HG03354 (cell line): ENCODE results near the gene PARN.
"Not testable (repeated sequence)": the region's sequence is repeated elsewhere in the genome, so short reads cannot be mapped to it uniquely, and the experiment has no call there.

ENCODE experiments used
- ATAC-seq: cut with Tn5 transposase; IDR thresholded peaks from one replicate; pipeline ENCODE4 v1.9.1; 2021; ENCODE audit warnings: mild to moderate bottlenecking; ENCODE audit not compliant: unreplicated experiment, poor library complexity, severe bottlenecking

PARN gene

DNA sequence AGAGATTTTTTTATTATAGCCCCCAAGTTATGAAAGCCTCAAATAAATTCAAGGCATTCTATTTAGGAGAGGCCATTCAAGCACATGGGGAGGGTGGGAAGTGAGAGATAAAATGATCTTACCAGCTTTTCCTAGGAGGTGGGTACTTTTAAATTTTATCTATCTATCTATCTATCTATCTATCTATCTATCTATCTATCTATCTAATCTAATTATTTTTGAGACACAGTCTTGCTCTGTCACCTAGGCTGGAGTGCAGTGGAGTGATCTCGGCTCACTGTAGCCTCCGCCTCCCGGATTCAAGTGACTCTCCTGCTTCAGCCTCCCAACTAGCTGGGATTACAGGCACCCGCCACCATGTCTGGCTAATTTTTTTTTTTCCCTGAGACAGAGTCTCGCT, 182.3 kb downstream of the PARN start:
- no peak for ATAC-seq

DNA sequence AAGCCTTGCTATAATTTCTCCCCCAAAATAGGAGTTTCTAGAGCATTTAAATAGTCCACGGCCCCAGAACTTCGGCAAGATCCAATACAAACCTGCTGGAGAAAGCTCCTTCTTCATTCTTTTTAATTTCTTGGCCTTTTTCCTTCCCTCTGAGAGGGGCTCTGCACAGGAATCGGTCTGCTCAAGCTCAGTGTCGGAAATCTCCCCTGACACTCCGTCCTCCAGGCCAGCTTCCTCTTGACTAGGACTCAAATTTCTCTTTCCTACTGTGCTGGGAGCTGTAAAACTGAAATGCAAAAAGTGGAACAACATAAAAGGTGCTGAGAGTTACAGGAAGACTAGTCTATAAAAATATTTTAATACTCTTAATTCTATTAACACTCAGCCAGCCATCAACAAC, 183.3 kb downstream of the PARN start:
- no peak for ATAC-seq

DNA sequence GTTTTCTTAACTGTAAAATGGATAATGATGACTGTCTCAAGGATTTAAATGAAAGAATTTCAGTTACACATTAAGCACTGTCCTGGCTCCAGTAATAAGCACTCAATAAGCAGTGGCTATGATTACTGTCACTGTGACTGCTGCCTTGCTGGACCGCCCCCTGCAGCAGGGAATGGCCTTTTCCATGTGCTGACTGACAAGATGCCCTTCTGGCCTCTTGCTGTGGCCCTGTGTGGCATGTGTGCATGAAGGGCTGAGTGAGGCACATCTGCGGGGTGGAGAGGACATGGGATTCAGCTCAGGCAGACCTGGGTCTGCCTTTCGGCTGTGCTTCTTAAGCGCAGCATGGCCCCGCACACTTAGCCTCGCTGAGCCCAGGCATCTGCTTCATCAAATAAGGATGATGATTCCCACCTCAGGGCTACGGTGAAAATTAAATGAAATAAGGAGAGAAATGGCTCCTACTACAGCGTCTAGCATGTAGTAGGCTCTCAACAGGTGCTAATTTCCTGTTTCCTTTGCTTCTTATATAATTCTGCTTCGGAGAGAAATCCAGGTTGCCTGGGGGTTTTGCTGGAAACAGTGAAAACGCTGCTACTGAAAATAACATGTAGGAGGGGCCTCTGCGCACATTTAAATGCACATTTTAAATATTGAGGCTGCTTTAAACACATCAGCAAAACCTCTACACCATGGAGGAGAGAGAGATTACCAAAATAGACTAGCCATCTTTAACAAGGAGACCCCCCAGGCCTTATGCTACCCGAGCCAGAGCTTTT, 183.9 kb downstream of the PARN start:
- no peak for ATAC-seq

DNA sequence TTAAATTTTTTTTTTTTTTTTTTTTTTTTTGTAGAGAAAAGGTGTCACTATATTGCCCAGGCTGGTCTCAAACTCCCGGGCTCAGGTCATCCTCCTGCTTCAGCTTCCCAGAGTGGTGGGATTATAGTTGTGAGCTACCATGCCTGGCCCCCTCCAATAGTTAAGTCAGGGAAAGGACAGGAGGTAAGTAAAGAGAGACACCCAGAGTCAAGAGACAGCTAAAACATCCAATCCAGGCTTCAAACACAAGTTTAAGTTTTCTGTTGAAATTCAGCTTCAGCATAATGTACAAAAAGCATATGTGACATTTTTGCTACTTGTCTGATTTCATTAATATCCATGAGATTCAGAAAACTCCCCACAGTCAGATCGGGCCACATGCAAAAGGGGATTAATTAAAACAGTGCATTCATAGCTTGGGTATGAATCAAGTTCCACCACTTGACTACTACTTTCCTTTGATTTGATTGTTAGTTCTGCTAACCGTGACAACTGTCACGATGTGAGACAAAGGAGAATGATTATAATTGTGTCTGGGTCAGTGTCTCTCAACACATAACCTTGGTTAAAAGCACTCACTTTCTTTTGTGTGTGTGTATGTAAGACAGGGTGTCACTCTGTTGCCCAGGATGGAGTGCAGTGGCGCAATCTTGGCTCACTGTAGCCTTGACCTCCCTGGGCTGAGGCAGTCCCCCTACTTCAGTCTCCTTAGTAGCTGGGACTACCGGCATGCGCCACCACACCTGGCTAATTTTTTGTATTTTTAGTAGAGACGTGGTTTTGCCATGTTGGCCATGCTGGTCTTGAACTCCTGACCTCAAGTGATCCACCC, 184.9 kb downstream of the PARN start:
- ATAC-seq, result no peak

DNA sequence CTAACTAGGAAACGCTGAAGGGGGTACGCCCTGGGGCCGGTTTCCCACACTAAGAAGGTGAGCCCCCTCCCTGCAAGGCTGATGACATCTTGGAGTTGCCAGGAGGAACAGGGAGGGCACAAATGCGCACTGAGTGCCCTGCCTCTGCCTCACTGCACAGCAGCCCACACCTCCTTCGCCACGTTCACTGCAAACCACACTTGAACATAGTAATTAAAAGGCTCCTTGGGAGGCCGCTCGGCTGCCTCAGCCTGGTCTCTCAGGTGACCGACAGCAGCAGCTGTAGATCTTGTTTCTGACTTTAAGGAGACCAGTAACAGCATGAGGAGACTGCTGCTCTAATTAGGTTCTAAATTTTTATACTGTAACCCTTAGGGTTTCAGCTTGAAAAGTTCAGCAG, 188.5 kb downstream of the PARN start:
- not testable (repeated sequence) for ATAC-seq

GRCh38 chr16:14438256-14438655, 191.8 kb downstream of the PARN start:
- ATAC-seq, result no peak

GRCh38 chr16:14437426-14437825, 192.6 kb downstream of the PARN start:
- ATAC-seq, result no peak

GRCh38 chr16:14436401-14436955, 193.6 kb downstream of the PARN start:
- ATAC-seq, result no peak

GRCh38 chr16:14434860-14435259, 195.2 kb downstream of the PARN start:
- no peak for ATAC-seq

- not testable (repeated sequence) for ATAC-seq
Measured at GRCh38 chr16:14428971-14429637, 201.0 kb downstream of the PARN start.

- ATAC-seq, result no peak
Measured at GRCh38 chr16:14428043-14428442, 202.0 kb downstream of the PARN start.

- ATAC-seq, result no peak
Measured at GRCh38 chr16:14427371-14427948, 202.6 kb downstream of the PARN start.

GRCh38 chr16:14424595-14424994, 205.5 kb downstream of the PARN start:
- no peak for ATAC-seq

GRCh38 chr16:14423344-14423743, 206.7 kb downstream of the PARN start:
- no peak for ATAC-seq

- no peak for ATAC-seq
Measured at GRCh38 chr16:14420721-14421488, 209.2 kb downstream of the PARN start.

DNA sequence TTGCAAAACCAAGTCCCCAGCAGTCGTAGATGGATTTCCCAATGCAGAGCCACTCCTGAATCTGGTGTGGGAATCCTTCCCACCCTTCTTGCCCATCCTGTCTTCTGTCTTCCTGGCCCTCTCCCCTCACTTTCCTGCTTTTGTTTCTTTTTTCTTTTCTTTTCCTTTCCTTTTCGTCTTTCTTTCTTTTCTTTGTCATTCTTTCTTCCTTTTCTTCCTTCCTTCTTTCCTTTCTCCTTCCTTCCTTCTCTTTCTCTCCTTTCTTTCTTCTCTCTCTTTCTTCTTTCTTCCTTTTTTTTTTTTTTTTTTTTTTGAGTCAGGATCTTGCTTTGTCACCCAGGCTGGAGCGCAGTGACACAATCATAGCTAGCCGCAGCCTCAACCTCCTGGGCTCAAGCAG, 209.8 kb downstream of the PARN start:
- not testable (repeated sequence) for ATAC-seq

DNA sequence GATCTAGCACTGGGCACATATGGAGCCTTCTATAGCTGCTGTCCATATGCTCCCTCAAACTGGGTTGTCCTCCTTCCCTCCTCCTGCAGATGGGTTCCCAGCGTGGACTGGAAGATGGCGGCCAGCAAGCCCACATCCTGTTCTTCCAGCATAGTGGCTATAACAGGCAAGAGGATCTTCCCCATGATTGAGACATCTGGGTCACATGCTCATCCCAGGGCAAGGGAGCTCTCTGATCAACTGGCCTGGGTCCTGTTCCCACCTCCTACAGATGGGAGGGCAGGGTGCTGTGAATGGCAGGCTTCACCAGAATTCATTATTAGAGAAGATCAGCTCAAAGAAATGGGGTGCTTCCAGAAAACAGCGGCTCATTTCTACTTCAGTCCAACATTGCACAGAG, 210.2 kb downstream of the PARN start:
- no peak for ATAC-seq

DNA sequence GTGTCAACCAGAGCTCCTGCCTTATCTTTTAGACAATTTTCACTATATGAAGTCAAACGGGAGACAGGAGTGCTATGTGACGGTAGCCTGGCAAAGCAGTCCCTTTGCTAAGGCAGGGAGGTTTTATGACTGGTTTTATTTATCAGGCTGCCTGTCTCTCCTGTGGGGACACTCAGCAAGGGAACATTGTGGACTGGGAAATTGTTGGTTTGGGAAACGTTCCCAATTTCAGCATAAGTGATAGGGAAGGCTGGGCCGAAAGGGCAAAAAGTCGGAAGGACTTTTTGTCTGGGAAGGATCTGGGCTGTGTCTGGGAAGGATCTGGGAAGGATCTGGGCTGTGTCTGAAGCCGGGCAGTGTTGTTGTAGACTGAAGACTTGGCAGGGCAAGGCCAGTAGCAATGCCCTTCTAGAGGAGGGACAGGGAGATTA, 211.2 kb downstream of the PARN start:
- no peak for ATAC-seq

- no peak for ATAC-seq
Measured at GRCh38 chr16:14416184-14416583, 213.9 kb downstream of the PARN start.
